ENCODE measurements around the gene BCL7C. TPM values are rescaled to one million over a fixed set of nuclear protein-coding genes. Genes with fewer than 3 reads are reported as not detected.

BCL7C gene
- total and polyA plus RNA-seq, 10 of the 15 experiments (the other 5 are each of a cell fraction or from before 2014, with no cell fraction given) = 1.1 to 30.5 (median 13.7) TPM

- no peak for TF ChIP-seq MTA3 (IDR thresholded peaks at IDR 0.05; ENCODE audit: borderline replicate concordance, low read length)
- peak; percentile 41; the same call in 1 of the 2 replicates for TF ChIP-seq RUNX3 (IDR thresholded peaks at IDR 0.05; ENCODE audit: low read length)
- TF ChIP-seq NFYB (IDR thresholded peaks at IDR 0.05; ENCODE audit: insufficient read depth, low read depth, low read length) = no peak
- TF ChIP-seq GATAD2B (conservative IDR thresholded peaks at IDR 0.05; ENCODE audit: low read depth) = no peak
- TF ChIP-seq CBX3 (IDR thresholded peaks at IDR 0.05; ENCODE audit: borderline replicate concordance, low read depth) = no peak
- no peak for TF ChIP-seq POLR2AphosphoS2 (IDR thresholded peaks at IDR 0.05; ENCODE audit: low read depth, low read length)
- no peak for TF ChIP-seq E2F4 (IDR thresholded peaks at IDR 0.05; ENCODE audit: low read depth, low read length)
- TF ChIP-seq NFYA (IDR thresholded peaks at IDR 0.05; ENCODE audit: borderline replicate concordance, low read depth, low read length) = no peak
- TF ChIP-seq DPF2 (IDR thresholded peaks at IDR 0.05) = no peak
- no peak for TF ChIP-seq RBBP5 (conservative IDR thresholded peaks at IDR 0.05)
- no peak for TF ChIP-seq ASH2L (IDR thresholded peaks at IDR 0.05; ENCODE audit: borderline replicate concordance, low read depth)
- TF ChIP-seq IKZF2 (IDR thresholded peaks at IDR 0.05) = 0 out of 4 replicates have a peak, but pooled peaks of 1 of the 2 experiments have one; percentile 28
- no peak for TF ChIP-seq BACH1 (IDR thresholded peaks at IDR 0.05; ENCODE audit: borderline replicate concordance)
- TF ChIP-seq SKIL (IDR thresholded peaks at IDR 0.05; ENCODE audit: low read depth, poor library complexity, severe bottlenecking) = no peak
- no peak for TF ChIP-seq SRF (IDR thresholded peaks at IDR 0.05; ENCODE audit: low read depth in 2 of 2, low read length in 2 of 2)
- no peak for TF ChIP-seq TBL1XR1 (IDR thresholded peaks at IDR 0.05; ENCODE audit: low read depth, low read length)
- no peak for TF ChIP-seq RELA (IDR thresholded peaks at IDR 0.05; ENCODE audit: borderline replicate concordance, partially characterized antibody)
- TF ChIP-seq SMARCA5 (IDR thresholded peaks at IDR 0.05) = peak; percentile 71; the same call in 1 of the 2 replicates
- no peak for TF ChIP-seq JUND (IDR thresholded peaks at IDR 0.05; ENCODE audit: low read depth, low read length)
- TF ChIP-seq, protein P1, sequence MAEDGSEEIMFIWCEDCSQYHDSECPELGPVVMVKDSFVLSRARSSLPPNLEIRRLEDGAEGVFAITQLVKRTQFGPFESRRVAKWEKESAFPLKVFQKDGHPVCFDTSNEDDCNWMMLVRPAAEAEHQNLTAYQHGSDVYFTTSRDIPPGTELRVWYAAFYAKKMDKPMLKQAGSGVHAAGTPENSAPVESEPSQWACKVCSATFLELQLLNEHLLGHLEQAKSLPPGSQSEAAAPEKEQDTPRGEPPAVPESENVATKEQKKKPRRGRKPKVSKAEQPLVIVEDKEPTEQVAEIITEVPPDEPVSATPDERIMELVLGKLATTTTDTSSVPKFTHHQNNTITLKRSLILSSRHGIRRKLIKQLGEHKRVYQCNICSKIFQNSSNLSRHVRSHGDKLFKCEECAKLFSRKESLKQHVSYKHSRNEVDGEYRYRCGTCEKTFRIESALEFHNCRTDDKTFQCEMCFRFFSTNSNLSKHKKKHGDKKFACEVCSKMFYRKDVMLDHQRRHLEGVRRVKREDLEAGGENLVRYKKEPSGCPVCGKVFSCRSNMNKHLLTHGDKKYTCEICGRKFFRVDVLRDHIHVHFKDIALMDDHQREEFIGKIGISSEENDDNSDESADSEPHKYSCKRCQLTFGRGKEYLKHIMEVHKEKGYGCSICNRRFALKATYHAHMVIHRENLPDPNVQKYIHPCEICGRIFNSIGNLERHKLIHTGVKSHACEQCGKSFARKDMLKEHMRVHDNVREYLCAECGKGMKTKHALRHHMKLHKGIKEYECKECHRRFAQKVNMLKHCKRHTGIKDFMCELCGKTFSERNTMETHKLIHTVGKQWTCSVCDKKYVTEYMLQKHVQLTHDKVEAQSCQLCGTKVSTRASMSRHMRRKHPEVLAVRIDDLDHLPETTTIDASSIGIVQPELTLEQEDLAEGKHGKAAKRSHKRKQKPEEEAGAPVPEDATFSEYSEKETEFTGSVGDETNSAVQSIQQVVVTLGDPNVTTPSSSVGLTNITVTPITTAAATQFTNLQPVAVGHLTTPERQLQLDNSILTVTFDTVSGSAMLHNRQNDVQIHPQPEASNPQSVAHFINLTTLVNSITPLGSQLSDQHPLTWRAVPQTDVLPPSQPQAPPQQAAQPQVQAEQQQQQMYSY (CRISPR knock-in tag; IDR thresholded peaks at IDR 0.05) = no peak
- TF ChIP-seq ZNF207 (IDR thresholded peaks at IDR 0.05; ENCODE audit: borderline replicate concordance) = peak; percentile 35; the same call in 1 of the 2 replicates
- peak; percentile 52; the same call in 1 of the 2 replicates for TF ChIP-seq TAF1 (IDR thresholded peaks at IDR 0.05; ENCODE audit: borderline replicate concordance, low read depth, low read length)
- TF ChIP-seq RAD51 (IDR thresholded peaks at IDR 0.05) = no peak
- no peak for TF ChIP-seq TARDBP (IDR thresholded peaks at IDR 0.05; ENCODE audit: borderline replicate concordance)
These were observed 49.0 kb downstream of the BCL7C start (continued) for GRCh38 chr16:30844671-30845449.

Measured in GM12878 (cell line).